Body of pancreas (tissue), 4 donors: ENCODE data around the gene SLC12A8. TPM values are rescaled to one million over a fixed set of nuclear protein-coding genes. Genes with fewer than 3 reads are reported as not detected.

Experiments used
- ATAC-seq: fragments of 150-250 bp; one replicate; pipeline ENCODE4 v1.9.1; 2016
- DNase-seq, 4 donors: peaks; one replicate each; pipeline ENCODE4 v3.0.0-alpha.2; 2019
- H3K27ac ChIP-seq, 4 donors: fragments of 200-600 bp; sonication (generic); 1 replicate in 3 of 4; 2 replicates in 1 of 4; pipeline versions ENCODE4 v1.5.1 to v1.6.1; 2016 to 2019; ENCODE audit warnings: mild to moderate bottlenecking in 1 of 4, mixed read lengths in 1 of 4, moderate library complexity in 1 of 4
- H3K27me3 ChIP-seq, 2 donors: fragments of 200-600 bp; sonication (generic); one replicate each; pipeline ENCODE4 v1.6.0; 2016; ENCODE audit warnings: mild to moderate bottlenecking in 1 of 2
- H3K36me3 ChIP-seq, 2 donors: fragments of 200-600 bp; sonication (generic); replicated peaks in 1 of 2; 2 replicates each; pipeline ENCODE4 v1.5.1; 2016; ENCODE audit warnings: low read depth in 2 of 2; ENCODE audit not compliant: insufficient read depth in 1 of 2
- H3K4me1 ChIP-seq: fragments of 200-600 bp; sonication (generic); one replicate; pipeline ENCODE4 v1.6.0; 2016
- H3K4me3 ChIP-seq, 2 donors: fragments of 200-600 bp; sonication (generic); 1 replicate in 1 of 2; 2 replicates in 1 of 2; pipeline ENCODE4 v1.5.1; 2016 to 2019
- H3K9me3 ChIP-seq, 3 donors: fragments of 200-600 bp; sonication (generic); 1 replicate in 2 of 3; 2 replicates in 1 of 3; pipeline ENCODE4 v1.5.1; 2016
- POLR2A ChIP-seq, 3 donors: fragments of 450-650 bp; IDR thresholded peaks; one replicate each; pipeline ENCODE4 v1.6.1; 2016; ENCODE audit warnings: antibody characterized with exemption in 3 of 3, mild to moderate bottlenecking in 2 of 3
- WGBS, 2 donors: methylation state at CpG; one replicate each; pipeline ENCODE4 v1.1.5; 2017; 5-methylcytosine and 5-hydroxymethylcytosine counted together
- intact Hi-C: fragments of 100-400 bp; cut with DNase I; formaldehyde crosslinking; loops from one replicate; pipeline ENCODE4 v1.15.1; 2023
- total RNA-seq, 2 donors: library from RNA; depleted of rRNA; stranded (reverse); fragments of >200 nt; gene quantifications; one replicate each; pipeline ENCODE4 v1.1.0, GENCODE V29; 2016
- TF ChIP-seq, protein P1 (sequence below), 7 experiments: fragments of 450-650 bp in 4 of 7; fragments of 200-600 bp in 3 of 7; sonication (generic) in 3 of 7; IDR thresholded peaks; one replicate each; pipeline ENCODE4 v1.5.1; 2016 to 2019; ENCODE audit warnings: antibody characterized with exemption in 7 of 7

Gene SLC12A8
- total RNA-seq, 2 donors from 2014 or later: 10.1 to 30.0 TPM

DNA sequence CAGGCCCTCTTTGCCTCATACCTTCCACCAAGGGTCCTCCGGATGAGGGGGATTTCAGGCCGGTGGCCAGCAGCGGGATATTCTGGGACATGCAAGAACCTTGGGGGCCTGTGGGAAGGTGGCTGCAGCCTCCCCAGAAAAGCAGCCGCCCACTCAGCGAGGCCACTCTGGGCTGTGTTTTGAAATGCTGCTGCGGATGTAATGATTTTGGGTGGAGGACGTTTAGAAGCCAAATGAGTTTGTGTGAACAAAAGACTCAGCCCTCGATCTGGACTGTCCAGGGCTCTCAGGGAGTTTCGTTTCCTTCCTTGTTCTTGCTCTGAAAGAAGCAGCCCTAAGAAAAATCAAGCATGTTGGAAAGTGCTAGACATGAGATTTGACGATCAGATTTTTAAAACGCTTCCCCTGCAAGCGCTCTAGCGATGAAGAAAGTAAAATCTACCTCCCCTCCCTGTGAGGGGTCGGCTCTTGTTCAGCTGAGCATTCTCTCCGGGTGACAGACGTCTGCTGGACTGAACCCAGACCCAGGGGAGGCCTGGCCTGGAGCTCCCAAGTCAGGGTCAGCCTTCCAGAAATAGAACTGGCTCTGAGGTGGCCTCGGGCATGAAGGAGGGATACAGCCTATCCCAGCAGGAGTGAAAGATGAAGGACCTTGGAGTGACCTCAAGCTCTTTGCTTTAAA is 169.7 kb downstream of the SLC12A8 start:
- 66 to 71% methylated on average over 12 to 17 of the region's 17 CpGs for whole genome bisulfite sequencing, 2 donors

DNA sequence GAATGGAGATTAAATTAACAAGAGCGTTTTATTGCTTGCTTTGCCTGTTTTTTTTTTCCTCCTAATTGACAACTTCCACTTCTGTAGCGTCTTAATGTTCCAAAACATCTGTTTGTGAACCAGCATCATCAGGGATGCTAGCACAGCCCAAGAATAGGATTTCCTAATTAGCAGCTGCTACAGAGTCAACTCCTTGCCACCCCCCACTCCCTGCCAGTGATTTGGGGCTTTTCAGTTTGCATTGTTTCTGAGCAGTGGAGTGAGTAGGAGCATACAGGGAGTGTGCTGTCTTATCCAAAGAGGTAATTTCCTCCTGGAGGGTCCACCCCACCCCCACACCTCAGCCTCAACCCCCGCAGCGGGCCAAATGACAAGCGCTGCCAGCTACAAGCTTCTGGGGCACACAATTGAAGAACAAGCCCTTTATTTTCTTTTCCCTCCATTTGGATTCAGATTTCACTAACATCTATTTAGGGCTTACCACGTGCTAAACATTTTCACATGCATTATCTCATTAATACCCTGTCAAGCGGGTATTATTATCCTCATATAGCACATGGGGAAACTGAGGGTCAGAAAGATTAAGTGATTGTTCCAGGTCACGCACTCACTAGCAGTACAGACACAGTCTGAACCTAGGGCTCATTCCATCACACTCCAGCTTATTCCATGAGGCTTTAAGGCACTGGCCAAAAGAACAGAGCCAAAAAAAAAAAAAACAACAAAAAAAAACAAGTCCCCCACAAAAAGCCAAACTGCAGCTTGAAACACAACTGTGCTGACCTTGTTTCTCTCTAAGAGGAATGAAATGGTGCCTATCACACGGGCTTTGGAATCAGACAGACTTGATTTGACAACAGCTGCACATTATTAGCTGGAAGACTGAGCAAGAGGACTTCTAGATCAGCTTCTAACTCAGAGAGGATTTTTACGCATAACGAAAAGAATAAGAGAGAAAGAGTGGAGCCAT is 173.1 kb downstream of the SLC12A8 start:
- Histone ChIP-seq H3K9me3 (no peaks in the 10 kb centered on the region), H3K27me3 (no peaks in the 10 kb centered on the region), H3K4me3 (no peak overlapping the region), H3K27ac (peak overlapping the region in 1 of 4 donors; percentile 4), H3K36me3 (no peaks in the 10 kb centered on the region), H3K4me1 (peaks cover 15% of the 10 kb centered on the region)
- intact Hi-C loops: no loop called here
- DNase-seq (no peak), ATAC-seq (no peak)
- 65 to 70% methylated on average over 11 of the region's 11 CpGs for WGBS, 2 donors
- TF ChIP-seq, protein P1, sequence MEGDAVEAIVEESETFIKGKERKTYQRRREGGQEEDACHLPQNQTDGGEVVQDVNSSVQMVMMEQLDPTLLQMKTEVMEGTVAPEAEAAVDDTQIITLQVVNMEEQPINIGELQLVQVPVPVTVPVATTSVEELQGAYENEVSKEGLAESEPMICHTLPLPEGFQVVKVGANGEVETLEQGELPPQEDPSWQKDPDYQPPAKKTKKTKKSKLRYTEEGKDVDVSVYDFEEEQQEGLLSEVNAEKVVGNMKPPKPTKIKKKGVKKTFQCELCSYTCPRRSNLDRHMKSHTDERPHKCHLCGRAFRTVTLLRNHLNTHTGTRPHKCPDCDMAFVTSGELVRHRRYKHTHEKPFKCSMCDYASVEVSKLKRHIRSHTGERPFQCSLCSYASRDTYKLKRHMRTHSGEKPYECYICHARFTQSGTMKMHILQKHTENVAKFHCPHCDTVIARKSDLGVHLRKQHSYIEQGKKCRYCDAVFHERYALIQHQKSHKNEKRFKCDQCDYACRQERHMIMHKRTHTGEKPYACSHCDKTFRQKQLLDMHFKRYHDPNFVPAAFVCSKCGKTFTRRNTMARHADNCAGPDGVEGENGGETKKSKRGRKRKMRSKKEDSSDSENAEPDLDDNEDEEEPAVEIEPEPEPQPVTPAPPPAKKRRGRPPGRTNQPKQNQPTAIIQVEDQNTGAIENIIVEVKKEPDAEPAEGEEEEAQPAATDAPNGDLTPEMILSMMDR (IDR thresholded peaks at IDR 0.05): no peak
- TF ChIP-seq POLR2A (IDR thresholded peaks at IDR 0.05): no peak

More for the DNA sequence above, 169.7 kb downstream of the SLC12A8 start:
- DNase-seq: no peak
- peak overlapping the region in 3 of 4 donors; percentile 64 to 80 (median 68) for H3K27ac ChIP-seq
- TF ChIP-seq, protein P1 (IDR thresholded peaks at IDR 0.05): no peak
- no peak for TF ChIP-seq POLR2A (IDR thresholded peaks at IDR 0.05)
- H3K36me3 ChIP-seq: no peaks in the 10 kb centered on the region
- peaks cover 29% of the 10 kb centered on the region for H3K4me1 ChIP-seq
- ATAC-seq: peak; percentile 36
- no peak overlapping the region for H3K4me3 ChIP-seq
- intact Hi-C loops: no loop called here
- H3K9me3 ChIP-seq: no peaks in the 10 kb centered on the region
- no peaks in the 10 kb centered on the region for H3K27me3 ChIP-seq

DNA sequence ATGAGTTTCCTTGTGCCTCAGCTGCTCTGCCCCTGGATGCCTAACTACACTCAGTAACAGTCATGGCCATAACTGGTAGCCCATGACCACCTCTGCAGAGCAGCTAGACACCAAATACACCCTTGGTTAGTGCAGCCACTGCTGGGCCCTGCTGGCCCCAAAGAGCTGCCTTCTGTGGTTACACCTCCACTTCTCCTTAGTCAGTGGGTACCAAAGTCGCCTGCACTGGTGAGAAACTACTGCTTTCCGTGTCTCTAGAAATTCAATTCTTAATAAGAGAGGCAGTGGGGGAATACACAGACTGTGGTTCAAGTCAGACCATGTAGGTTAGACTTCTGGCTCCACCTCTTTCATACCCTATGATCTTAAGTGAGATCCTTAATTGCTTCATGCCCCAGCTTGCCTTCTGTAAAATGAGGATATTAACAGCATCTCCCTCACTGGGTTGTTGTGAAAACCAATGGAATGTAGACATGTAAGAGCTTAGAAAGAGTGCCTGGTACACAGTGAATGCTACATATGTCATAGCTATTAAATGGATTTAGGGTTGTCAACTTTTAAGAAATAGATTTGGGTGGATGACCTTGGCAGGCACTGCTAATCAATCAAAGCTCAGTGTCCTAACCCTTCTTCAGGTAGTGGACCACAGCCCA is 174.9 kb downstream of the SLC12A8 start:
- 59 to 81% methylated on average over 2 of the region's 2 CpGs for WGBS, 2 donors
- ATAC-seq (no peak), DNase-seq (no peak)
- Histone ChIP-seq H3K27me3 (no peaks in the 10 kb centered on the region), H3K4me3 (no peak overlapping the region), H3K9me3 (no peaks in the 10 kb centered on the region), H3K36me3 (no peaks in the 10 kb centered on the region), H3K27ac (no peak overlapping the region), H3K4me1 (peaks cover 12% of the 10 kb centered on the region)
- TF ChIP-seq, protein P1 (IDR thresholded peaks at IDR 0.05): no peak
- TF ChIP-seq POLR2A (IDR thresholded peaks at IDR 0.05): no peak
- intact Hi-C loops: no loop called here

DNA sequence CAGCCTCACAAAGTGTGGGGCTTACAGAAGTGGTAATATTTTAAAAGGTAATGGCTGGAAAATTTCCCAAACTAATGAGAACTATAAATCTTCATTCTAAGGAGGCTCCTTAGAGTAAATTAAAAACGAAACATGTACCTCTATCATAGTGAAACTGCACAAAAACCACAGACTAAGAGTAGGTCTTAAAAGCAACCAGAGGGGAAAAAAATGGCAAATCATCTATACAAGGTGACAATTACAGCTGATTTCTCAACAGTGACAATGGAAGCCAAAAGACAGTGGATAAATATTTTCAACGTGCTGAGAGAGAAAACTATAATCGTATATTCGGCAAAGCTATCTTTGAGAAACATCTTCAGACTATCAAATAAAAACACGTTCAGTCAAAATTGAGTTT is 177.3 kb downstream of the SLC12A8 start:
- intact Hi-C loops: no loop called here
- no peak overlapping the region for H3K4me3 ChIP-seq
- ATAC-seq: no peak
- TF ChIP-seq POLR2A (IDR thresholded peaks at IDR 0.05): no peak
- TF ChIP-seq, protein P1 (IDR thresholded peaks at IDR 0.05): no peak
- no peaks in the 10 kb centered on the region for H3K36me3 ChIP-seq
- no peaks in the 10 kb centered on the region for H3K27me3 ChIP-seq
- H3K27ac ChIP-seq: no peak overlapping the region
- 86% methylated on average over 5 of the region's 5 CpGs for WGBS, 2 donors
- peaks cover 16% of the 10 kb centered on the region for H3K4me1 ChIP-seq
- no peaks in the 10 kb centered on the region for H3K9me3 ChIP-seq
- DNase-seq: no peak
